ENCODE results near the gene ACTN1.
A peak's percentile ranks its signal among the peaks of the same experiment; 100 is the strongest.
"Not testable (repeated sequence)": the region's sequence is repeated elsewhere in the genome, so short reads cannot be mapped to it uniquely, and the experiment has no call there.

The ACTN1 gene

DNA sequence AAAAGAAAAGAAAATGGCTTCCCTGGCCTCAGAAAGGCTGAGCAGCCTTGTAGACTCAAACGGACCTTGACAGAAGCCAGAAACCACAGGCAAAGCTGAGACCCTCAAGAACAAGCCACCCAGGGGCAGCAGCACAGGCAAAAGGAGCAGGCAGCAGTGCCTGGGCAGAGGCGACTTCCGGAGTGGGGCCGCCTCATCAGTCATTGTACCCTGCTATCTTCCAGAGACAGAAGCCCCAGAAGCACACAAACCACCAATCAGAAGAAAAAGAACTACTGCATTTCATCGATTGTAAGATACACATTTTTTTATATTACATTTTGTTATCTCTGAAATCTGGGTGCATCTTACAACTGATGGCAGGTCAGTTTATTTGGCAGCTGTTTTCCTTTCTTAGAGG is 128.0 kb downstream of the ACTN1 start:
- Histone ChIP-seq H3K36me3 (ENCODE audit: control insufficient read depth, insufficient read depth, low read length) (no peaks in the 10 kb centered on the region), H3K27ac (ENCODE audit: low read depth, low read length) (no peak overlapping the region), H3K4me3 (ENCODE audit: low read depth, low read length) (no peak overlapping the region), H3K27me3 (ENCODE audit: control insufficient read depth, insufficient read depth, low read length) (no peaks in the 10 kb centered on the region), H3K9ac (ENCODE audit: low read depth, low read length) (no peak overlapping the region), H3K4me1 (ENCODE audit: control insufficient read depth, insufficient read depth, low read length) (no peaks in the 10 kb centered on the region), H3K9me3 (ENCODE audit: control insufficient read depth, insufficient read depth, low read length) (no peaks in the 10 kb centered on the region)

DNA sequence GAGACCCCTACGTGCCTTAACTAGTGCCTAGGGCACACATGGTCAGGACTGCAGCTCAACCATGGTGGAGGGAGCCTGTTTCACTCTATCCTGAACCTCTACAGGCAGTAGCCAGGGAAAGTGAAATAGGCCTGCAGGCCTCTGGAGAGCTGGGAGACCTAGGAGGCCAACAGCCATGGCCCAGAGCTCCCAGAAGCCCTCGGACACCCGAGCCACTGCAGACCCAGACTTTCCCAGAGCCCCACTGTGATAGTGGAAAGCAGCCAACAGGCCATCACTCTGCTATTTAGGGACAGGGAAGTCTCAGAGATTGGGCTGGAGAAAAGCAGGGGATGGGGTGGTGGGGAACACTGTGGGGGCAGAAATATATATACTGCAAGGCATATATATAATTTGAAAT is 129.7 kb downstream of the ACTN1 start:
- H3K36me3 ChIP-seq (ENCODE audit: control insufficient read depth, insufficient read depth, low read length) = no peaks in the 10 kb centered on the region
- no peak overlapping the region for H3K9ac ChIP-seq (ENCODE audit: low read depth, low read length)
- H3K4me3 ChIP-seq (ENCODE audit: low read depth, low read length) = no peak overlapping the region
- no peaks in the 10 kb centered on the region for H3K4me1 ChIP-seq (ENCODE audit: control insufficient read depth, insufficient read depth, low read length)
- no peaks in the 10 kb centered on the region for H3K9me3 ChIP-seq (ENCODE audit: control insufficient read depth, insufficient read depth, low read length)
- no peaks in the 10 kb centered on the region for H3K27me3 ChIP-seq (ENCODE audit: control insufficient read depth, insufficient read depth, low read length)
- H3K27ac ChIP-seq (ENCODE audit: low read depth, low read length) = no peak overlapping the region

GRCh38 chr14:68848253-68848652 is 130.8 kb downstream of the ACTN1 start:
- H3K27me3 ChIP-seq (ENCODE audit: control insufficient read depth, insufficient read depth, low read length) = no peaks in the 10 kb centered on the region
- no peak overlapping the region for H3K27ac ChIP-seq (ENCODE audit: low read depth, low read length)
- no peak overlapping the region for H3K4me3 ChIP-seq (ENCODE audit: low read depth, low read length)
- H3K9ac ChIP-seq (ENCODE audit: low read depth, low read length) = no peak overlapping the region
- H3K36me3 ChIP-seq (ENCODE audit: control insufficient read depth, insufficient read depth, low read length) = no peaks in the 10 kb centered on the region
- no peaks in the 10 kb centered on the region for H3K9me3 ChIP-seq (ENCODE audit: control insufficient read depth, insufficient read depth, low read length)
- H3K4me1 ChIP-seq (ENCODE audit: control insufficient read depth, insufficient read depth, low read length) = no peaks in the 10 kb centered on the region

- not testable (repeated sequence) for H3K4me3 ChIP-seq (ENCODE audit: low read depth, low read length); H3K4me1 ChIP-seq (ENCODE audit: control insufficient read depth, insufficient read depth, low read length); H3K9ac ChIP-seq (ENCODE audit: low read depth, low read length); H3K36me3 ChIP-seq (ENCODE audit: control insufficient read depth, insufficient read depth, low read length); H3K27me3 ChIP-seq (ENCODE audit: control insufficient read depth, insufficient read depth, low read length); H3K9me3 ChIP-seq (ENCODE audit: control insufficient read depth, insufficient read depth, low read length); H3K27ac ChIP-seq (ENCODE audit: low read depth, low read length)
These were observed 131.5 kb downstream of the ACTN1 start for GRCh38 chr14:68847640-68848039.

DNA sequence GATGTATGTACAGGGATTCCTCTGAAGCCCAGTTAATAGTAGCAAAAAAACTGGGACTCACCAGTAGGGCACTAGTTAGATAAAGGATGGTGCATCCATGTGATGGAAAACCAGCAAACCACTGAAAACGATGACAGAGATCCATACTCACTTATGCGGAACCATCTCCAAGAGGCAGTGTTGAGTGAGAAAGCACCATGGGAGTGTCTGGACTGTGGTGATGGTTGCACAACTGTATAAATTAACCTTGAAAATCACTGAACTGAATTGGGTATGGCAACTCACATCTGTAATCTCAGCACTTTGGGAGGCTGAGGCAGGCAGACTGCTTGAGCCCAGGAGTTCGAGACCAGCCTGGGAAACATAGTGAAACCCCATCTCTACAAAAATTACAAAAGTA is 132.6 kb downstream of the ACTN1 start:
- Histone ChIP-seq H3K9ac (ENCODE audit: low read depth, low read length) (no peak overlapping the region), H3K4me3 (ENCODE audit: low read depth, low read length) (no peak overlapping the region), H3K36me3 (ENCODE audit: control insufficient read depth, insufficient read depth, low read length) (no peaks in the 10 kb centered on the region), H3K27ac (ENCODE audit: low read depth, low read length) (no peak overlapping the region), H3K27me3 (ENCODE audit: control insufficient read depth, insufficient read depth, low read length) (no peaks in the 10 kb centered on the region), H3K9me3 (ENCODE audit: control insufficient read depth, insufficient read depth, low read length) (no peaks in the 10 kb centered on the region), H3K4me1 (ENCODE audit: control insufficient read depth, insufficient read depth, low read length) (no peaks in the 10 kb centered on the region)

GRCh38 chr14:68844210-68844545 is 134.9 kb downstream of the ACTN1 start:
- H3K27me3 ChIP-seq (ENCODE audit: control insufficient read depth, insufficient read depth, low read length) = no peaks in the 10 kb centered on the region
- H3K4me3 ChIP-seq (ENCODE audit: low read depth, low read length) = no peak overlapping the region
- no peaks in the 10 kb centered on the region for H3K4me1 ChIP-seq (ENCODE audit: control insufficient read depth, insufficient read depth, low read length)
- H3K27ac ChIP-seq (ENCODE audit: low read depth, low read length) = no peak overlapping the region
- no peaks in the 10 kb centered on the region for H3K36me3 ChIP-seq (ENCODE audit: control insufficient read depth, insufficient read depth, low read length)
- no peaks in the 10 kb centered on the region for H3K9me3 ChIP-seq (ENCODE audit: control insufficient read depth, insufficient read depth, low read length)
- H3K9ac ChIP-seq (ENCODE audit: low read depth, low read length) = no peak overlapping the region

GRCh38 chr14:68843471-68844209 is 135.5 kb downstream of the ACTN1 start:
- Histone ChIP-seq H3K4me3 (ENCODE audit: low read depth, low read length) (peak overlapping the region; percentile 75), H3K27me3 (ENCODE audit: control insufficient read depth, insufficient read depth, low read length) (no peaks in the 10 kb centered on the region), H3K36me3 (ENCODE audit: control insufficient read depth, insufficient read depth, low read length) (no peaks in the 10 kb centered on the region), H3K9ac (ENCODE audit: low read depth, low read length) (peak overlapping the region; percentile 62; the same call in 1 of the 2 replicates), H3K27ac (ENCODE audit: low read depth, low read length) (no peak overlapping the region), H3K9me3 (ENCODE audit: control insufficient read depth, insufficient read depth, low read length) (no peaks in the 10 kb centered on the region), H3K4me1 (ENCODE audit: control insufficient read depth, insufficient read depth, low read length) (no peaks in the 10 kb centered on the region)

DNA sequence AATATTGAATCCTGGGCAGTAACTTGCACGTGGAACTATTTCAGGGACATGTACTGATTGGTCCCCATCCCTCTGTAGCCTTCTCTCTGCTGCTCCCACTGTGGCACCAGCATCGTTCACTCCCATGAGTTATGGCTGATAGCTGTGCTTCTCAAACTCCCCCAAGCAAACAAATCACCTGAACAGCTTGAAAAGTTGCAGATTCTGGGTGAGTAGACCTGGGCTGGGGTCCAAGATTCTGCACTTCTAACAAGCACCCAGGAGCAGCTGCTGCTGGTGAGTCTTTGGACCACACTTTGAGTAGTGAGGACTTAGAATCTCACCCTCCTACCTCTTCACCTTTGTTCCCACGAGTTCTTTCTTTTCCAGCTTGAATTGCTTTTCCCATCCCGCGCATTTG is 136.8 kb downstream of the ACTN1 start:
- no peak overlapping the region for H3K4me3 ChIP-seq (ENCODE audit: low read depth, low read length)
- no peak overlapping the region for H3K9ac ChIP-seq (ENCODE audit: low read depth, low read length)
- no peaks in the 10 kb centered on the region for H3K9me3 ChIP-seq (ENCODE audit: control insufficient read depth, insufficient read depth, low read length)
- H3K27me3 ChIP-seq (ENCODE audit: control insufficient read depth, insufficient read depth, low read length) = no peaks in the 10 kb centered on the region
- no peaks in the 10 kb centered on the region for H3K36me3 ChIP-seq (ENCODE audit: control insufficient read depth, insufficient read depth, low read length)
- no peak overlapping the region for H3K27ac ChIP-seq (ENCODE audit: low read depth, low read length)
- no peaks in the 10 kb centered on the region for H3K4me1 ChIP-seq (ENCODE audit: control insufficient read depth, insufficient read depth, low read length)

GRCh38 chr14:68841016-68841809 is 137.9 kb downstream of the ACTN1 start:
- H3K27me3 ChIP-seq (ENCODE audit: control insufficient read depth, insufficient read depth, low read length) = no peaks in the 10 kb centered on the region
- no peak overlapping the region for H3K9ac ChIP-seq (ENCODE audit: low read depth, low read length)
- no peak overlapping the region for H3K4me3 ChIP-seq (ENCODE audit: low read depth, low read length)
- no peaks in the 10 kb centered on the region for H3K4me1 ChIP-seq (ENCODE audit: control insufficient read depth, insufficient read depth, low read length)
- H3K9me3 ChIP-seq (ENCODE audit: control insufficient read depth, insufficient read depth, low read length) = no peaks in the 10 kb centered on the region; the same call in 1 of the 2 replicates
- no peaks in the 10 kb centered on the region for H3K36me3 ChIP-seq (ENCODE audit: control insufficient read depth, insufficient read depth, low read length)
- H3K27ac ChIP-seq (ENCODE audit: low read depth, low read length) = no peak overlapping the region

- Histone ChIP-seq H3K27me3 (ENCODE audit: control insufficient read depth, insufficient read depth, low read length) (no peaks in the 10 kb centered on the region), H3K4me1 (ENCODE audit: control insufficient read depth, insufficient read depth, low read length) (no peaks in the 10 kb centered on the region), H3K9me3 (ENCODE audit: control insufficient read depth, insufficient read depth, low read length) (no peaks in the 10 kb centered on the region; the same call in 1 of the 2 replicates), H3K9ac (ENCODE audit: low read depth, low read length) (no peak overlapping the region), H3K4me3 (ENCODE audit: low read depth, low read length) (no peak overlapping the region), H3K36me3 (ENCODE audit: control insufficient read depth, insufficient read depth, low read length) (no peaks in the 10 kb centered on the region), H3K27ac (ENCODE audit: low read depth, low read length) (no peak overlapping the region)
These were observed 138.6 kb downstream of the ACTN1 start for GRCh38 chr14:68840454-68840853.

DNA sequence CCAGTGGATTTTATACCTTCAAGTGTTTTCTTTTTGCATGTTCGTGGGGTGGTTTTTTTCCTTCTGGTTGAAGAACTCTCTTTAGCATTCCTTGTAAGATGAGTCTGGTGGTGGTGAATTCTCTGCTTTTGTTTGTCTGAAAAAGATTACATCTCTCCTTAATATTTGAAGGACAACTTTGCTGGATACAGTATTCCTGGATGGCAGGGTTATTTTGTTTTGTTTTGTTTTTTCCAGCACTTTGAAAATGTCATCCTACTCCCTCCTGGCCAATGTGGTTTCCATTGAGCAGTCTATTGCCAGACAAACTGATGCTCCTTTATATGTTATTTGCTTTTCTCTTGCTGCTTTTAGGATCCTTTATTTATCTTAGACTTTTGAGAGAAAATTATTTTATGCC is 143.0 kb downstream of the ACTN1 start:
- H3K27me3 ChIP-seq (ENCODE audit: control insufficient read depth, insufficient read depth, low read length) = no peaks in the 10 kb centered on the region
- H3K36me3 ChIP-seq (ENCODE audit: control insufficient read depth, insufficient read depth, low read length) = no peaks in the 10 kb centered on the region
- H3K27ac ChIP-seq (ENCODE audit: low read depth, low read length) = no peak overlapping the region
- H3K4me1 ChIP-seq (ENCODE audit: control insufficient read depth, insufficient read depth, low read length) = no peaks in the 10 kb centered on the region
- no peaks in the 10 kb centered on the region; the same call in 1 of the 2 replicates for H3K9me3 ChIP-seq (ENCODE audit: control insufficient read depth, insufficient read depth, low read length)
- H3K4me3 ChIP-seq (ENCODE audit: low read depth, low read length) = no peak overlapping the region
- no peak overlapping the region for H3K9ac ChIP-seq (ENCODE audit: low read depth, low read length)

Measured in HUES48 (cell line).